ENCODE measurements around the gene DPP7.

- TF ChIP-seq HMGXB4 (CRISPR knock-in tag; IDR thresholded peaks at IDR 0.05): no peak
- no peak for TF ChIP-seq CTCF (IDR thresholded peaks at IDR 0.05 in 2 of 3, conservative IDR thresholded peaks at IDR 0.05 in 1 of 3; ENCODE audit: insufficient read depth in 2 of 3, low read depth in 1 of 3, low read length in 3 of 3)
- no peak for TF ChIP-seq STAT5B (CRISPR knock-in tag; IDR thresholded peaks at IDR 0.05)
- TF ChIP-seq ATF4 (CRISPR knock-in tag; IDR thresholded peaks at IDR 0.05): peak; percentile 53; the same call in 1 of the 2 replicates
- no peak for TF ChIP-seq E2F5 (CRISPR knock-in tag; IDR thresholded peaks at IDR 0.05)
- no peak; the same call in 1 of the 2 replicates for TF ChIP-seq POLR2A (conservative IDR thresholded peaks at IDR 0.05)
- no peak for TF ChIP-seq NBN (IDR thresholded peaks at IDR 0.05; ENCODE audit: low read depth)
- TF ChIP-seq ZNF253 (CRISPR knock-in tag; conservative IDR thresholded peaks at IDR 0.05): no peak
- TF ChIP-seq MXI1 (IDR thresholded peaks at IDR 0.05; ENCODE audit: low read depth, low read length): no peak
These were observed 27.1 kb downstream of the DPP7 start for GRCh38 chr9:137087409-137087925.

Data from K562 (cell line).